RWPE2 (cell line): ENCODE results near the gene NOP16.

Experiments
- ATAC-seq: fragments of 200-7000 bp; cut with Tn5 transposase; 3 replicates; pipeline ENCODE4 v1.9.1; 2021; ENCODE audit warnings: low read depth
- DNase-seq: peaks from one replicate; pipeline ENCODE4 v3.0.0-alpha.2; 2020; ENCODE audit warnings: low spot score
- H3K27ac ChIP-seq: fragments of 450-650 bp; 2 replicates; pipeline ENCODE4 v1.5.1; 2017; ENCODE audit warnings: mild to moderate bottlenecking; ENCODE audit not compliant: poor library complexity, severe bottlenecking
- H3K27me3 ChIP-seq: fragments of 250-450 bp; sonication (Bioruptor Pico); 2 replicates; pipeline ENCODE4 v1.5.1; 2021; ENCODE audit warnings: mild to moderate bottlenecking, moderate library complexity; ENCODE audit not compliant: insufficient read depth, poor library complexity, severe bottlenecking
- H3K36me3 ChIP-seq: fragments of 250-450 bp; sonication (Bioruptor Pico); 2 replicates; pipeline ENCODE4 v1.5.1; 2020; ENCODE audit warnings: low read depth, mild to moderate bottlenecking, moderate library complexity
- H3K4me1 ChIP-seq: fragments of 250-450 bp; sonication (Bioruptor Pico); 2 replicates; pipeline ENCODE4 v1.5.1; 2021; ENCODE audit warnings: mild to moderate bottlenecking, moderate library complexity; ENCODE audit not compliant: insufficient read depth, poor library complexity, severe bottlenecking
- H3K4me3 ChIP-seq: fragments of 250-450 bp; sonication (Bioruptor Pico); 2 replicates; pipeline ENCODE4 v1.5.1; 2021; ENCODE audit warnings: mild to moderate bottlenecking, moderate library complexity; ENCODE audit not compliant: severe bottlenecking
- H3K9me3 ChIP-seq: fragments of 250-450 bp; sonication (Bioruptor Pico); 2 replicates; pipeline ENCODE4 v1.5.1; 2021; ENCODE audit warnings: mild to moderate bottlenecking, moderate library complexity; ENCODE audit not compliant: severe bottlenecking
- CTCF ChIP-seq: fragments of 450-650 bp; IDR thresholded peaks from one replicate; pipeline ENCODE4 v1.5.1; 2017; ENCODE audit warnings: mild to moderate bottlenecking, moderate library complexity; ENCODE audit not compliant: poor library complexity, severe bottlenecking

The NOP16 gene

GRCh38 chr5:176379881-176380280 is 8.5 kb downstream of the NOP16 start:
- Histone ChIP-seq H3K4me3 (no peak overlapping the region), H3K27ac (no peak overlapping the region), H3K4me1 (no peaks in the 10 kb centered on the region), H3K36me3 (peaks cover 36% of the 10 kb centered on the region), H3K9me3 (no peaks in the 10 kb centered on the region), H3K27me3 (no peaks in the 10 kb centered on the region)
- DNase-seq (no peak), ATAC-seq (no peak)
- no peak for TF ChIP-seq CTCF

- no peak overlapping the region for H3K4me3 ChIP-seq
- DNase-seq: no peak
- TF ChIP-seq CTCF: no peak
- no peaks in the 10 kb centered on the region for H3K9me3 ChIP-seq
- H3K27ac ChIP-seq: no peak overlapping the region
- H3K4me1 ChIP-seq: no peaks in the 10 kb centered on the region
- no peaks in the 10 kb centered on the region for H3K27me3 ChIP-seq
- no peak for ATAC-seq
- peaks cover 10% of the 10 kb centered on the region; the same call in 1 of the 2 replicates for H3K36me3 ChIP-seq
Measured at GRCh38 chr5:176373100-176373818, 15.1 kb downstream of the NOP16 start.

- no peak for DNase-seq
- H3K4me3 ChIP-seq: no peak overlapping the region
- no peaks in the 10 kb centered on the region for H3K27me3 ChIP-seq
- no peak for TF ChIP-seq CTCF
- peaks cover 22% of the 10 kb centered on the region for H3K36me3 ChIP-seq
- H3K27ac ChIP-seq: no peak overlapping the region
- H3K4me1 ChIP-seq: no peaks in the 10 kb centered on the region
- no peak for ATAC-seq
- H3K9me3 ChIP-seq: no peaks in the 10 kb centered on the region
Measured at GRCh38 chr5:176371621-176372539, 16.5 kb downstream of the NOP16 start.

GRCh38 chr5:176369934-176370711 is 18.3 kb downstream of the NOP16 start:
- no peaks in the 10 kb centered on the region for H3K27me3 ChIP-seq
- no peaks in the 10 kb centered on the region for H3K9me3 ChIP-seq
- DNase-seq (no peak), ATAC-seq (no peak)
- H3K4me1 ChIP-seq: no peaks in the 10 kb centered on the region
- no peak for TF ChIP-seq CTCF
- peaks cover 22% of the 10 kb centered on the region for H3K36me3 ChIP-seq
- no peak overlapping the region for H3K27ac ChIP-seq
- no peak overlapping the region for H3K4me3 ChIP-seq
